ENCODE measurements around the gene SLC7A14. TPM values are rescaled to one million over a fixed set of nuclear protein-coding genes. Genes with fewer than 3 reads are reported as not detected.

Gene SLC7A14
- polyA plus RNA-seq, 10 donors: 0.12 to 0.33 (median 0.17) TPM; not detected in 4

- DNase-seq: peak in 1 of 3 donors; percentile 27
Measured at GRCh38 chr3:170497207-170498095, 88.4 kb downstream of the SLC7A14 start.

GRCh38 chr3:170496868-170497140, 89.1 kb downstream of the SLC7A14 start:
- DNase-seq: no peak

GRCh38 chr3:170496026-170496867, 89.6 kb downstream of the SLC7A14 start:
- DNase-seq: no peak

GRCh38 chr3:170494766-170495165, 91.1 kb downstream of the SLC7A14 start:
- DNase-seq: no peak

GRCh38 chr3:170493712-170494182, 92.1 kb downstream of the SLC7A14 start:
- DNase-seq: peak; percentile 31 to 64 (median 55)

- no peak for DNase-seq
Measured at GRCh38 chr3:170491901-170492300, 94.0 kb downstream of the SLC7A14 start.

GRCh38 chr3:170490828-170491560, 94.9 kb downstream of the SLC7A14 start:
- DNase-seq: no peak

- DNase-seq: no peak
Measured at GRCh38 chr3:170488802-170489201, 97.1 kb downstream of the SLC7A14 start.

- no peak for DNase-seq
Measured at GRCh38 chr3:170487031-170487430, 98.8 kb downstream of the SLC7A14 start.

GRCh38 chr3:170486398-170486797, 99.5 kb downstream of the SLC7A14 start:
- DNase-seq: no peak

- no peak for DNase-seq
Measured at GRCh38 chr3:170485696-170486095, 100.2 kb downstream of the SLC7A14 start.

GRCh38 chr3:170485294-170485693, 100.6 kb downstream of the SLC7A14 start:
- no peak for DNase-seq

GRCh38 chr3:170484869-170485268, 101.0 kb downstream of the SLC7A14 start:
- DNase-seq: no peak

GRCh38 chr3:170483485-170484262, 102.2 kb downstream of the SLC7A14 start:
- DNase-seq: no peak

GRCh38 chr3:170482199-170482598, 103.7 kb downstream of the SLC7A14 start:
- DNase-seq: no peak

GRCh38 chr3:170480111-170480510, 105.8 kb downstream of the SLC7A14 start:
- DNase-seq: no peak

GRCh38 chr3:170477395-170477794, 108.5 kb downstream of the SLC7A14 start:
- no peak for DNase-seq

GRCh38 chr3:170476291-170476690, 109.6 kb downstream of the SLC7A14 start:
- no peak for DNase-seq

- DNase-seq: no peak
Measured at GRCh38 chr3:170475092-170475685, 110.7 kb downstream of the SLC7A14 start.

GRCh38 chr3:170473358-170473757, 112.5 kb downstream of the SLC7A14 start:
- DNase-seq: no peak

GRCh38 chr3:170471149-170471548, 114.7 kb downstream of the SLC7A14 start:
- DNase-seq: no peak

Data from muscle of back (tissue), 11 donors.